ENCODE data around the gene KLC4. TPM values are rescaled to one million over a fixed set of nuclear protein-coding genes. Genes with fewer than 3 reads are reported as not detected.

The KLC4 gene
- total RNA-seq, 2 experiments from 2014 or later, result 16.4 to 22.5 TPM

DNA sequence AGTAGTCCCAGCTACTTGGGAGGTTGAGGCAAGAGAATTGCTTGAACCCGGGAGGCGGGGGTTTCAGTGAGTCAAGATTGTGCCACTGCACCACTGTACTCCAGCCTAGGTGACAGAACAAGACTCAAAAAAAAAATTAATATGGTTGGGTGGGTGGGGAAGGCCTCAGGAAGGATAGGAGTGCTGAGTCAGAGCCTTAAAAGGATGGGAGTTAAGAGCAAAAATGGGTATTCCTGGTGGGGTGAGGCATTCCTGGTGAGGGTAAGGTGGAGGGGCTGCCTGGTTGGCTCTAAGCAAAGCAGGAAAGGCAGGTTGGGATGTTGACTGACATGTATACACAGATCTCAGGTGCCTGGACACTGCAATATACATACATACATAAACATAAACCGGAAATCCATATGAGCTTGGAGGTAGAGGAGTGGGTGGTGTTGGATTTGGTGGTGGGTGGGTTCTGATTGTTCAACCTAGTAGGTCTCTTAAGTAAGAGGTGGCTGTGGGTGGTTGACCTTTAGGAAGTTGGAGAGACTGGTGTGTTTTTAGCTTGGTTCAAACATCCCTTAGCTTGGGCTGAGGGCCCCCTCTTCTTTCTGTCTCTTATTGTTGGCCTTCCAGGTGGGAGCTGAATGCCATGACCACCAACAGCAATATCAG is 39.3 kb upstream of the KLC4 start:
- intact Hi-C loops (cut with micrococcal nuclease; ENCODE audit: unreplicated experiment), result no loop called here
- no peak for TF ChIP-seq EZH2phosphoT487 (IDR thresholded peaks at IDR 0.05; ENCODE audit: borderline replicate concordance, low read depth, low read length)
- TF ChIP-seq, protein P1, sequence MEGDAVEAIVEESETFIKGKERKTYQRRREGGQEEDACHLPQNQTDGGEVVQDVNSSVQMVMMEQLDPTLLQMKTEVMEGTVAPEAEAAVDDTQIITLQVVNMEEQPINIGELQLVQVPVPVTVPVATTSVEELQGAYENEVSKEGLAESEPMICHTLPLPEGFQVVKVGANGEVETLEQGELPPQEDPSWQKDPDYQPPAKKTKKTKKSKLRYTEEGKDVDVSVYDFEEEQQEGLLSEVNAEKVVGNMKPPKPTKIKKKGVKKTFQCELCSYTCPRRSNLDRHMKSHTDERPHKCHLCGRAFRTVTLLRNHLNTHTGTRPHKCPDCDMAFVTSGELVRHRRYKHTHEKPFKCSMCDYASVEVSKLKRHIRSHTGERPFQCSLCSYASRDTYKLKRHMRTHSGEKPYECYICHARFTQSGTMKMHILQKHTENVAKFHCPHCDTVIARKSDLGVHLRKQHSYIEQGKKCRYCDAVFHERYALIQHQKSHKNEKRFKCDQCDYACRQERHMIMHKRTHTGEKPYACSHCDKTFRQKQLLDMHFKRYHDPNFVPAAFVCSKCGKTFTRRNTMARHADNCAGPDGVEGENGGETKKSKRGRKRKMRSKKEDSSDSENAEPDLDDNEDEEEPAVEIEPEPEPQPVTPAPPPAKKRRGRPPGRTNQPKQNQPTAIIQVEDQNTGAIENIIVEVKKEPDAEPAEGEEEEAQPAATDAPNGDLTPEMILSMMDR (conservative IDR thresholded peaks at IDR 0.05; ENCODE audit: low read length), result no peak
- Histone ChIP-seq H3K4me1 (ENCODE audit: insufficient read depth, low read length, poor library complexity, severe bottlenecking) (peaks cover 32% of the 10 kb centered on the region), H3K4me2 (ENCODE audit: low read length) (peak overlapping the region; percentile 83; the same call in 1 of the 2 replicates), H3K9me3 (ENCODE audit: low read length) (no peaks in the 10 kb centered on the region), H3K79me2 (ENCODE audit: insufficient read depth, low read depth, low read length) (peaks cover 45% of the 10 kb centered on the region), H2AFZ (ENCODE audit: low read length) (no peak overlapping the region), H3K27ac (ENCODE audit: low read depth, low read length, poor library complexity, severe bottlenecking) (no peak overlapping the region), H4K20me1 (ENCODE audit: insufficient read depth, low read length) (no peaks in the 10 kb centered on the region), H3K9me2 (ENCODE audit: insufficient read depth, low read length) (no peaks in the 10 kb centered on the region), H3K4me3 (ENCODE audit: low read depth, low read length, poor library complexity, severe bottlenecking) (no peak overlapping the region), H3K36me3 (ENCODE audit: insufficient read depth, low read length) (peaks cover 65% of the 10 kb centered on the region)
- DNase-seq (ENCODE audit: low spot score), result no peak
- POLR2A ChIA-PET, result interaction anchor here (0.6 to 1.7 kb wide), 6 partner anchors 13 to 421 kb away, joined by 3 to 7 read pairs (median 5); partner anchors contain the start of genes CNPY3, KLC4, MRPL2 and PEX6
- BruUV-seq (replicated peaks), result no TSS peak
- CTCF ChIA-PET (ENCODE audit: unreplicated experiment), result no interaction called here

DNA sequence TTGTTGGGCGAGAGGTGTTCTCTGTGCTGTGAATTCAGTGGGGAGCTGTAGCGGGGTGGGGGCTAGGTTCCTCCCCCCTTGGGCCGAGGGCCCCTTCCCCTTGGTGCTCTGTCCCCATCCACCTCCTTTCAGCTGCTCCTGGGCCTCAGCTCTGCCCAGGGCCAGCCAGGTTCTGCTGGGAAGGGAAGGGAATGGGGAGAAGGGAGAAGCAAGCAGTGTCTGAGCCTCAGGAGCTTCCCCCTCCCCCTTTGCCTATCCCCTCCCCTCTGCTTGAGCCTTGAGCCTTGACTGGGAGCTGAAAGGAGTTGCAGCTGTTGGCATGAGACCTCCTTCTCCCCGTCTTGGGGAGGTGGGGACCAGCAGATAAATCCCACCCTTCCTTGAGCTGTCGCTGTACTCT is 38.6 kb upstream of the KLC4 start:
- POLR2A ChIA-PET, result interaction anchor here (0.6 to 1.7 kb wide), 8 partner anchors 13 to 420 kb away, joined by 3 to 7 read pairs (median 5); partner anchors contain the start of genes CNPY3, KLC4, MRPL2 and PEX6
- peaks cover 41% of the 10 kb centered on the region for H3K79me2 ChIP-seq (ENCODE audit: insufficient read depth, low read depth, low read length)
- H3K36me3 ChIP-seq (ENCODE audit: insufficient read depth, low read length), result peaks cover 69% of the 10 kb centered on the region
- H3K4me2 ChIP-seq (ENCODE audit: low read length), result peak overlapping the region; percentile 83
- H3K9me2 ChIP-seq (ENCODE audit: insufficient read depth, low read length), result no peaks in the 10 kb centered on the region
- no peaks in the 10 kb centered on the region for H3K9me3 ChIP-seq (ENCODE audit: low read length)
- H3K4me3 ChIP-seq (ENCODE audit: low read depth, low read length, poor library complexity, severe bottlenecking), result peak overlapping the region; percentile 99
- H2AFZ ChIP-seq (ENCODE audit: low read length), result peak overlapping the region; percentile 78
- H3K4me1 ChIP-seq (ENCODE audit: insufficient read depth, low read length, poor library complexity, severe bottlenecking), result peaks cover 27% of the 10 kb centered on the region
- CTCF ChIA-PET (ENCODE audit: unreplicated experiment), result interaction anchor here (0.6 kb wide), 1 partner anchor 401 kb away, joined by 3 read pairs; no protein-coding TSS in a partner anchor
- DNase-seq (ENCODE audit: low spot score), result no peak
- TF ChIP-seq, protein P1 (conservative IDR thresholded peaks at IDR 0.05; ENCODE audit: low read length), result no peak
- TF ChIP-seq EZH2phosphoT487 (IDR thresholded peaks at IDR 0.05; ENCODE audit: borderline replicate concordance, low read depth, low read length), result no peak
- intact Hi-C loops (cut with micrococcal nuclease; ENCODE audit: unreplicated experiment), result no loop called here
- H3K27ac ChIP-seq (ENCODE audit: low read depth, low read length, poor library complexity, severe bottlenecking), result peak overlapping the region; percentile 80
- BruUV-seq (replicated peaks), result no TSS peak
- H4K20me1 ChIP-seq (ENCODE audit: insufficient read depth, low read length), result no peaks in the 10 kb centered on the region

Data from OCI-LY7 (cell line).